A673 (cell line): Measurements from ENCODE around the gene CLIC6.

ENCODE experiments used
- EZH2 ChIP-seq: fragments of 200-600 bp; sonication (generic); IDR thresholded peaks from 2 replicates; pipeline ENCODE4 v1.6.1; 2017; ENCODE audit warnings: borderline replicate concordance, low read depth, mild to moderate bottlenecking, mixed read lengths, antibody characterized with exemption, low read length; ENCODE audit not compliant: poor library complexity, severe bottlenecking
- TF ChIP-seq, protein P1 (sequence below): fragments of 300-800, 200-600 bp; sonication (generic); conservative IDR thresholded peaks from 2 replicates; pipeline ENCODE4 v1.5.1; 2017; ENCODE audit warnings: low read depth, mild to moderate bottlenecking, antibody characterized with exemption, low read length, moderate library complexity, mixed read lengths

DNA sequence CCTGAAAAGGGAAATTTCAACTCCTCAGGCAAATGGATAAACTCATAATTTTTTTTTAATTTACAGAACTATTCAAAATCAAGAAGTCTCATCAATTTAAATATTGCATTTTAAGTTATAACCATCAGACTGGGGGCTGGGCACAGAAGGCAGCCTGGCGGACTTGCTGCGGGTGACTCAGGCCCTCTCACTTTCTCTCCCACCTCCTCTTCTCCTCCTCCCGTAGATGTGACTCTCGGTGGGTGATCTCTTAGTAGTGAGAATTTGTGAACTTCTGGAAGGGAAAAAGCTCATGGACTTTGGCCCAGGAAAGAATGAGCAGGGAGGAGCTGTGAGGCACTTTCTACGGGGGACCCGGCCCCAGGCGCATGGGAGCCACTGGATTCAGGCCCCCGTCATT, 32.9 kb downstream of the CLIC6 start:
- TF ChIP-seq, protein P1, sequence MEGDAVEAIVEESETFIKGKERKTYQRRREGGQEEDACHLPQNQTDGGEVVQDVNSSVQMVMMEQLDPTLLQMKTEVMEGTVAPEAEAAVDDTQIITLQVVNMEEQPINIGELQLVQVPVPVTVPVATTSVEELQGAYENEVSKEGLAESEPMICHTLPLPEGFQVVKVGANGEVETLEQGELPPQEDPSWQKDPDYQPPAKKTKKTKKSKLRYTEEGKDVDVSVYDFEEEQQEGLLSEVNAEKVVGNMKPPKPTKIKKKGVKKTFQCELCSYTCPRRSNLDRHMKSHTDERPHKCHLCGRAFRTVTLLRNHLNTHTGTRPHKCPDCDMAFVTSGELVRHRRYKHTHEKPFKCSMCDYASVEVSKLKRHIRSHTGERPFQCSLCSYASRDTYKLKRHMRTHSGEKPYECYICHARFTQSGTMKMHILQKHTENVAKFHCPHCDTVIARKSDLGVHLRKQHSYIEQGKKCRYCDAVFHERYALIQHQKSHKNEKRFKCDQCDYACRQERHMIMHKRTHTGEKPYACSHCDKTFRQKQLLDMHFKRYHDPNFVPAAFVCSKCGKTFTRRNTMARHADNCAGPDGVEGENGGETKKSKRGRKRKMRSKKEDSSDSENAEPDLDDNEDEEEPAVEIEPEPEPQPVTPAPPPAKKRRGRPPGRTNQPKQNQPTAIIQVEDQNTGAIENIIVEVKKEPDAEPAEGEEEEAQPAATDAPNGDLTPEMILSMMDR = no peak
- no peak for TF ChIP-seq EZH2
